Adipocyte (in vitro differentiated cells): ENCODE measurements around the gene P2RX3.

Source experiments
- DNase-seq: peaks from one replicate; pipeline ENCODE4 v3.0.0-alpha.2; 2015; ENCODE audit warnings: low read depth
- H3K27me3 ChIP-seq: replicated peaks from 2 replicates; pipeline ENCODE4 v1.7.0; 2013; ENCODE audit warnings: mild to moderate bottlenecking, low read length, moderate library complexity; ENCODE audit not compliant: control insufficient read depth, insufficient read depth
- H3K36me3 ChIP-seq: 2 replicates; pipeline ENCODE4 v1.7.0; 2013; ENCODE audit warnings: low read length, mild to moderate bottlenecking, moderate library complexity; ENCODE audit not compliant: control insufficient read depth, insufficient read depth, severe bottlenecking
- H3K4me1 ChIP-seq: 2 replicates; pipeline ENCODE4 v1.7.0; 2013; ENCODE audit warnings: mild to moderate bottlenecking, low read length, moderate library complexity; ENCODE audit not compliant: control insufficient read depth, insufficient read depth
- H3K4me3 ChIP-seq: 2 replicates; pipeline ENCODE4 v1.7.0; 2013; ENCODE audit warnings: mild to moderate bottlenecking, low read length, moderate library complexity
- H3K9ac ChIP-seq: 2 replicates; pipeline ENCODE4 v1.7.0; 2013; ENCODE audit warnings: mild to moderate bottlenecking, low read length, moderate library complexity
- H3K9me3 ChIP-seq: 2 replicates; pipeline ENCODE4 v1.7.0; 2013; ENCODE audit warnings: mild to moderate bottlenecking, low read length, moderate library complexity; ENCODE audit not compliant: control insufficient read depth

Gene P2RX3

GRCh38 chr11:57380975-57381374 is 42.8 kb downstream of the P2RX3 start, which contains the start of gene PRG3:
PRG3 (minus strand) TSS chr11:57381150; CDS start chr11:57380708, 442 bp downstream.
- Histone ChIP-seq H3K36me3 (no peaks in the 10 kb centered on the region), H3K9me3 (no peaks in the 10 kb centered on the region), H3K4me3 (no peak within 1 kb of the TSS), H3K9ac (no peak within 1 kb of the TSS), H3K27me3 (no peaks in the 10 kb centered on the region), H3K4me1 (no peaks in the 10 kb centered on the region)
- DNase-seq, result no peak

GRCh38 chr11:57386178-57386940 is 48.2 kb downstream of the P2RX3 start:
- no peaks in the 10 kb centered on the region for H3K9me3 ChIP-seq
- no peak for DNase-seq
- no peaks in the 10 kb centered on the region for H3K27me3 ChIP-seq
- H3K36me3 ChIP-seq, result no peaks in the 10 kb centered on the region
- H3K4me3 ChIP-seq, result no peak overlapping the region
- peaks cover 11% of the 10 kb centered on the region for H3K4me1 ChIP-seq
- no peak overlapping the region for H3K9ac ChIP-seq

GRCh38 chr11:57387289-57388030 is 49.3 kb downstream of the P2RX3 start:
- H3K4me3 ChIP-seq, result no peak overlapping the region
- H3K36me3 ChIP-seq, result no peaks in the 10 kb centered on the region
- H3K9me3 ChIP-seq, result no peaks in the 10 kb centered on the region
- H3K9ac ChIP-seq, result no peak overlapping the region
- H3K27me3 ChIP-seq, result no peaks in the 10 kb centered on the region
- no peak for DNase-seq
- peaks cover 11% of the 10 kb centered on the region for H3K4me1 ChIP-seq

GRCh38 chr11:57390535-57390934 is 52.4 kb downstream of the P2RX3 start, which contains the start of gene PRG2:
PRG2 (minus strand) TSS chr11:57390650; CDS start chr11:57389944, 706 bp downstream.
- Histone ChIP-seq H3K4me1 (peaks cover 11% of the 10 kb centered on the region), H3K27me3 (no peaks in the 10 kb centered on the region), H3K4me3 (no peak within 1 kb of the TSS), H3K9ac (no peak within 1 kb of the TSS), H3K36me3 (no peaks in the 10 kb centered on the region), H3K9me3 (no peaks in the 10 kb centered on the region)
- no peak for DNase-seq

- H3K36me3 ChIP-seq, result no peaks in the 10 kb centered on the region
- no peak overlapping the region for H3K9ac ChIP-seq
- peaks cover 10% of the 10 kb centered on the region for H3K4me1 ChIP-seq
- no peak for DNase-seq
- H3K4me3 ChIP-seq, result no peak overlapping the region
- no peaks in the 10 kb centered on the region for H3K27me3 ChIP-seq
- no peaks in the 10 kb centered on the region for H3K9me3 ChIP-seq
Observed at GRCh38 chr11:57391111-57391510, 53.0 kb downstream of the P2RX3 start.

- DNase-seq, result no peak
- no peak overlapping the region for H3K9ac ChIP-seq
- no peaks in the 10 kb centered on the region for H3K9me3 ChIP-seq
- H3K4me3 ChIP-seq, result no peak overlapping the region
- no peaks in the 10 kb centered on the region for H3K36me3 ChIP-seq
- no peaks in the 10 kb centered on the region for H3K27me3 ChIP-seq
- peaks cover 5% of the 10 kb centered on the region for H3K4me1 ChIP-seq
Observed at GRCh38 chr11:57391539-57391938, 53.4 kb downstream of the P2RX3 start.

GRCh38 chr11:57392066-57392762 is 54.1 kb downstream of the P2RX3 start:
- H3K36me3 ChIP-seq, result no peaks in the 10 kb centered on the region
- H3K9me3 ChIP-seq, result no peaks in the 10 kb centered on the region
- no peak overlapping the region for H3K9ac ChIP-seq
- H3K4me3 ChIP-seq, result no peak overlapping the region
- no peaks in the 10 kb centered on the region for H3K4me1 ChIP-seq
- H3K27me3 ChIP-seq, result no peaks in the 10 kb centered on the region
- no peak for DNase-seq

- H3K4me1 ChIP-seq, result no peaks in the 10 kb centered on the region
- H3K4me3 ChIP-seq, result no peak overlapping the region
- H3K9ac ChIP-seq, result no peak overlapping the region
- no peaks in the 10 kb centered on the region for H3K9me3 ChIP-seq
- DNase-seq, result no peak
- H3K36me3 ChIP-seq, result no peaks in the 10 kb centered on the region
- H3K27me3 ChIP-seq, result no peaks in the 10 kb centered on the region
Observed at GRCh38 chr11:57392763-57393105, 54.6 kb downstream of the P2RX3 start.

GRCh38 chr11:57394203-57394965 is 56.2 kb downstream of the P2RX3 start:
- Histone ChIP-seq H3K27me3 (no peaks in the 10 kb centered on the region), H3K9ac (no peak overlapping the region), H3K4me3 (no peak overlapping the region), H3K36me3 (no peaks in the 10 kb centered on the region), H3K9me3 (no peaks in the 10 kb centered on the region), H3K4me1 (no peaks in the 10 kb centered on the region)
- DNase-seq, result no peak

- Histone ChIP-seq H3K4me3 (no peak overlapping the region), H3K4me1 (no peaks in the 10 kb centered on the region), H3K36me3 (no peaks in the 10 kb centered on the region), H3K27me3 (no peaks in the 10 kb centered on the region), H3K9ac (no peak overlapping the region), H3K9me3 (no peaks in the 10 kb centered on the region)
- DNase-seq, result no peak
Observed at GRCh38 chr11:57395905-57396623, 57.9 kb downstream of the P2RX3 start.
